GM10266 (cell line): ENCODE measurements around the gene RPL27.

Experiments
- DNase-seq: peaks from one replicate; pipeline ENCODE4 v3.0.0; 2012; ENCODE audit errors: extremely low spot score
- CTCF ChIP-seq: IDR thresholded peaks from 2 replicates; pipeline ENCODE4 v1.5.1; 2012; ENCODE audit warnings: mild to moderate bottlenecking, low read depth; ENCODE audit not compliant: control insufficient read depth, insufficient read depth; ENCODE audit errors: missing control alignments

Gene RPL27

GRCh38 chr17:43025766-43026537, 27.7 kb downstream of the RPL27 start:
- no peak for TF ChIP-seq CTCF
- DNase-seq: no peak

- no peak for DNase-seq
- no peak for TF ChIP-seq CTCF
Observed at GRCh38 chr17:43026595-43026994, 28.4 kb downstream of the RPL27 start.

GRCh38 chr17:43027091-43028032, 29.1 kb downstream of the RPL27 start:
- no peak for TF ChIP-seq CTCF
- no peak for DNase-seq

GRCh38 chr17:43028221-43028861, 30.1 kb downstream of the RPL27 start:
- no peak for TF ChIP-seq CTCF
- no peak for DNase-seq

- no peak for DNase-seq
- TF ChIP-seq CTCF: no peak
Observed at GRCh38 chr17:43030137-43030767, 32.0 kb downstream of the RPL27 start.

GRCh38 chr17:43031666-43032065, 33.4 kb downstream of the RPL27 start:
- DNase-seq: no peak
- TF ChIP-seq CTCF: no peak
